ENCODE measurements around the gene PFDN1. TPM values are rescaled to one million over a fixed set of nuclear protein-coding genes. Genes with fewer than 3 reads are reported as not detected.

The PFDN1 gene
- polyA plus RNA-seq, 3 donors = 77.4 to 112 (median 100) TPM

Other genes with a start within 250 kb of the PFDN1 start
- 10 to 100 TPM; 12.0 to 13.4 (median 12.6) TPM for gene PURA, start 189.0 kb downstream of the PFDN1 start, polyA plus RNA-seq (ENCODE audit: insufficient read length in 3 of 3)
- 1 to 10 TPM; 5.3 to 7.3 (median 6.4) TPM for gene IGIP, start 177.2 kb downstream of the PFDN1 start, polyA plus RNA-seq (ENCODE audit: insufficient read length in 3 of 3)
- gene CYSTM1, start 127.9 kb downstream of the PFDN1 start, polyA plus RNA-seq (ENCODE audit: insufficient read length in 3 of 3) = 10 to 100 TPM; 68.2 to 72.4 (median 72.0) TPM
- 10 to 100 TPM in 1 of 3 donors, 1 to 10 TPM in 2; 7.5 to 10.4 (median 9.1) TPM for gene HBEGF, start 43.5 kb upstream of the PFDN1 start, polyA plus RNA-seq (ENCODE audit: insufficient read length in 3 of 3)
- gene SLC4A9, start 57.1 kb upstream of the PFDN1 start, polyA plus RNA-seq (ENCODE audit: insufficient read length in 3 of 3) = 10 to 100 TPM; 12.4 to 36.4 (median 22.9) TPM
- 100 to 1,000 TPM in 2 of 3 donors, 10 to 100 TPM in 1; 96.7 to 152 (median 126) TPM for gene ANKHD1, start 98.7 kb upstream of the PFDN1 start, polyA plus RNA-seq (ENCODE audit: insufficient read length in 3 of 3)
- 10 to 100 TPM; 10.6 to 15.0 (median 11.9) TPM for gene EIF4EBP3, start 244.6 kb upstream of the PFDN1 start, polyA plus RNA-seq (ENCODE audit: insufficient read length in 3 of 3)